Suppressor macrophage treated with lipopolysaccharide for 1 hour (primary cell): ENCODE measurements around the gene IRAK2.
"Not testable (repeated sequence)": the region's sequence is repeated elsewhere in the genome, so short reads cannot be mapped to it uniquely, and the experiment has no call there.

Experiments used
- DNase-seq, 3 donors: peaks; one replicate each; pipeline ENCODE4 v3.0.0-alpha.2; 2020 to 2022

Gene IRAK2

GRCh38 chr3:10164546-10165393, at the start of gene IRAK2:
IRAK2 (plus strand) TSS chr3:10164919; CDS start chr3:10164955, 36 bp downstream.
- DNase-seq, result peak; percentile 84 to 96 (median 92)

GRCh38 chr3:10115326-10116137, 49.2 kb upstream of the IRAK2 start, which contains the start of gene BRK1:
BRK1 (plus strand) TSS chr3:10115675; CDS start chr3:10115702, 27 bp downstream.
- peak; percentile 98 to 99 (median 99) for DNase-seq

GRCh38 chr3:10116138-10116460, 48.6 kb upstream of the IRAK2 start:
- peak; percentile 38 to 57 (median 52) for DNase-seq

GRCh38 chr3:10116928-10117327, 47.8 kb upstream of the IRAK2 start:
- DNase-seq, result no peak

GRCh38 chr3:10119376-10119775, 45.3 kb upstream of the IRAK2 start:
- no peak for DNase-seq

- DNase-seq, result no peak
Observed at GRCh38 chr3:10121064-10121463, 43.7 kb upstream of the IRAK2 start.

- no peak for DNase-seq
Observed at GRCh38 chr3:10122724-10123123, 42.0 kb upstream of the IRAK2 start.

GRCh38 chr3:10135872-10136271, 28.8 kb upstream of the IRAK2 start:
- not testable (repeated sequence) for DNase-seq

- DNase-seq, result no peak
Observed at GRCh38 chr3:10136426-10137005, 28.2 kb upstream of the IRAK2 start.

- DNase-seq, result no peak
Observed at GRCh38 chr3:10137178-10137577, 27.5 kb upstream of the IRAK2 start.

GRCh38 chr3:10140996-10141546, 23.6 kb upstream of the IRAK2 start:
- DNase-seq, result no peak

GRCh38 chr3:10142707-10143560, 21.8 kb upstream of the IRAK2 start:
- DNase-seq, result peak in 1 of 3 donors; percentile 31

GRCh38 chr3:10145685-10146084, 19.0 kb upstream of the IRAK2 start:
- peak; percentile 58 to 78 (median 71) for DNase-seq

GRCh38 chr3:10149226-10149625, 15.5 kb upstream of the IRAK2 start:
- peak; percentile 60 to 68 (median 67) for DNase-seq

GRCh38 chr3:10150987-10151386, 13.7 kb upstream of the IRAK2 start:
- no peak for DNase-seq

- no peak for DNase-seq
Observed at GRCh38 chr3:10154335-10155122, 10.2 kb upstream of the IRAK2 start.

GRCh38 chr3:10155123-10155472, 9.6 kb upstream of the IRAK2 start:
- no peak for DNase-seq

GRCh38 chr3:10155658-10156057, 9.1 kb upstream of the IRAK2 start:
- no peak for DNase-seq

GRCh38 chr3:10157031-10157430, 7.7 kb upstream of the IRAK2 start:
- no peak for DNase-seq

- DNase-seq, result not testable (repeated sequence)
Observed at GRCh38 chr3:10158555-10158954, 6.2 kb upstream of the IRAK2 start.

- no peak for DNase-seq
Observed at GRCh38 chr3:10160346-10160745, 4.4 kb upstream of the IRAK2 start.
